GM23248 (cell line): ENCODE measurements around the gene TULP4.

Experiments
- EZH2 ChIP-seq: fragments of 200-600 bp; sonication (generic); IDR thresholded peaks from 2 replicates; pipeline ENCODE4 v1.6.1; 2018; ENCODE audit warnings: antibody characterized with exemption, mild to moderate bottlenecking; ENCODE audit not compliant: insufficient read depth, poor library complexity, severe bottlenecking
- EZH2phosphoT487 ChIP-seq: fragments of 200-600 bp; sonication (generic); IDR thresholded peaks from 2 replicates; pipeline ENCODE4 v1.6.1; 2018; ENCODE audit warnings: antibody characterized with exemption, moderate library complexity, mild to moderate bottlenecking, low read depth; ENCODE audit not compliant: insufficient read depth

GRCh38 chr6:158422629-158423238, 110.5 kb downstream of the TULP4 start:
- TF ChIP-seq EZH2phosphoT487 = no peak
- TF ChIP-seq EZH2 = no peak
